ENCODE measurements around the gene TMA7B. TPM values are rescaled to one million over a fixed set of nuclear protein-coding genes. Genes with fewer than 3 reads are reported as not detected.

The TMA7B gene
- total RNA-seq, 1 donor from 2014 or later, result not detected

- no peak overlapping the region for H3K4me3 ChIP-seq (ENCODE audit: low read depth, low read length)
- DNase-seq (ENCODE audit: low read depth), result no peak
- no peak for TF ChIP-seq CTCF (conservative IDR thresholded peaks at IDR 0.05; ENCODE audit: low read depth, low read length)
These were observed 1.1 kb upstream of the TMA7B start for GRCh38 chr22:39958949-39959639.

- H3K4me3 ChIP-seq (ENCODE audit: low read depth, low read length), result no peak overlapping the region
- DNase-seq (ENCODE audit: low read depth), result no peak
- TF ChIP-seq CTCF (conservative IDR thresholded peaks at IDR 0.05; ENCODE audit: low read depth, low read length), result no peak
These were observed 872 bp downstream of the TMA7B start for GRCh38 chr22:39960791-39961746.

- DNase-seq (ENCODE audit: low read depth), result no peak
- H3K4me3 ChIP-seq (ENCODE audit: low read depth, low read length), result no peak overlapping the region
- TF ChIP-seq CTCF (conservative IDR thresholded peaks at IDR 0.05; ENCODE audit: low read depth, low read length), result no peak
These were observed 1.9 kb downstream of the TMA7B start for GRCh38 chr22:39962071-39962470.

- DNase-seq (ENCODE audit: low read depth), result no peak
- H3K4me3 ChIP-seq (ENCODE audit: low read depth, low read length), result no peak overlapping the region
- no peak for TF ChIP-seq CTCF (conservative IDR thresholded peaks at IDR 0.05; ENCODE audit: low read depth, low read length)
These were observed 5.6 kb downstream of the TMA7B start for GRCh38 chr22:39965748-39966147.

- DNase-seq (ENCODE audit: low read depth), result no peak
- no peak overlapping the region for H3K4me3 ChIP-seq (ENCODE audit: low read depth, low read length)
- TF ChIP-seq CTCF (conservative IDR thresholded peaks at IDR 0.05; ENCODE audit: low read depth, low read length), result no peak
These were observed 6.3 kb downstream of the TMA7B start for GRCh38 chr22:39966470-39966869.

- DNase-seq (ENCODE audit: low read depth), result no peak
- no peak overlapping the region for H3K4me3 ChIP-seq (ENCODE audit: low read depth, low read length)
- TF ChIP-seq CTCF (conservative IDR thresholded peaks at IDR 0.05; ENCODE audit: low read depth, low read length), result no peak
These were observed 7.1 kb downstream of the TMA7B start for GRCh38 chr22:39967103-39967829.
